ENCODE results near the gene HPSE2.

Gene HPSE2

GRCh38 chr10:98482096-98482495 is 753.6 kb downstream of the HPSE2 start:
- no peak for DNase-seq

GRCh38 chr10:98481404-98481945 is 754.2 kb downstream of the HPSE2 start:
- DNase-seq, result no peak

- peak; percentile 27 for DNase-seq
Measured at GRCh38 chr10:98478430-98479222, 757.0 kb downstream of the HPSE2 start.

GRCh38 chr10:98477861-98478260 is 757.8 kb downstream of the HPSE2 start:
- DNase-seq, result no peak

GRCh38 chr10:98474628-98475027 is 761.0 kb downstream of the HPSE2 start:
- DNase-seq, result no peak

GRCh38 chr10:98472196-98472595 is 763.5 kb downstream of the HPSE2 start:
- no peak for DNase-seq

- DNase-seq, result no peak
Measured at GRCh38 chr10:98470850-98471249, 764.8 kb downstream of the HPSE2 start.

- no peak for DNase-seq
Measured at GRCh38 chr10:98469001-98469931, 766.4 kb downstream of the HPSE2 start.

GRCh38 chr10:98467506-98468318 is 767.9 kb downstream of the HPSE2 start:
- DNase-seq, result peak; percentile 87

GRCh38 chr10:98466861-98467505 is 768.7 kb downstream of the HPSE2 start:
- no peak for DNase-seq

- DNase-seq, result no peak
Measured at GRCh38 chr10:98465866-98466265, 769.8 kb downstream of the HPSE2 start.

GRCh38 chr10:98463976-98464754 is 771.5 kb downstream of the HPSE2 start:
- no peak for DNase-seq

- DNase-seq, result no peak
Measured at GRCh38 chr10:98463016-98463415, 772.6 kb downstream of the HPSE2 start.

- no peak for DNase-seq
Measured at GRCh38 chr10:98461500-98461842, 774.2 kb downstream of the HPSE2 start.

GRCh38 chr10:98460837-98461499 is 774.7 kb downstream of the HPSE2 start:
- peak; percentile 92 for DNase-seq

GRCh38 chr10:98458809-98459784 is 776.6 kb downstream of the HPSE2 start:
- DNase-seq, result no peak

- DNase-seq, result no peak
Measured at GRCh38 chr10:98457721-98458120, 777.9 kb downstream of the HPSE2 start.

- DNase-seq, result no peak
Measured at GRCh38 chr10:98456686-98457482, 778.8 kb downstream of the HPSE2 start.

Measured in fibroblast of upper back skin (primary cell).